ENCODE measurements around the gene MAD1L1. TPM values are rescaled to one million over a fixed set of nuclear protein-coding genes. Genes with fewer than 3 reads are reported as not detected.

Gene MAD1L1
- total and polyA plus RNA-seq, 2 of the 8 experiments (the other 6 are each of a cell fraction or from before 2014, with no cell fraction given), result 40.4 to 44.6 TPM

- TF ChIP-seq, protein P1, sequence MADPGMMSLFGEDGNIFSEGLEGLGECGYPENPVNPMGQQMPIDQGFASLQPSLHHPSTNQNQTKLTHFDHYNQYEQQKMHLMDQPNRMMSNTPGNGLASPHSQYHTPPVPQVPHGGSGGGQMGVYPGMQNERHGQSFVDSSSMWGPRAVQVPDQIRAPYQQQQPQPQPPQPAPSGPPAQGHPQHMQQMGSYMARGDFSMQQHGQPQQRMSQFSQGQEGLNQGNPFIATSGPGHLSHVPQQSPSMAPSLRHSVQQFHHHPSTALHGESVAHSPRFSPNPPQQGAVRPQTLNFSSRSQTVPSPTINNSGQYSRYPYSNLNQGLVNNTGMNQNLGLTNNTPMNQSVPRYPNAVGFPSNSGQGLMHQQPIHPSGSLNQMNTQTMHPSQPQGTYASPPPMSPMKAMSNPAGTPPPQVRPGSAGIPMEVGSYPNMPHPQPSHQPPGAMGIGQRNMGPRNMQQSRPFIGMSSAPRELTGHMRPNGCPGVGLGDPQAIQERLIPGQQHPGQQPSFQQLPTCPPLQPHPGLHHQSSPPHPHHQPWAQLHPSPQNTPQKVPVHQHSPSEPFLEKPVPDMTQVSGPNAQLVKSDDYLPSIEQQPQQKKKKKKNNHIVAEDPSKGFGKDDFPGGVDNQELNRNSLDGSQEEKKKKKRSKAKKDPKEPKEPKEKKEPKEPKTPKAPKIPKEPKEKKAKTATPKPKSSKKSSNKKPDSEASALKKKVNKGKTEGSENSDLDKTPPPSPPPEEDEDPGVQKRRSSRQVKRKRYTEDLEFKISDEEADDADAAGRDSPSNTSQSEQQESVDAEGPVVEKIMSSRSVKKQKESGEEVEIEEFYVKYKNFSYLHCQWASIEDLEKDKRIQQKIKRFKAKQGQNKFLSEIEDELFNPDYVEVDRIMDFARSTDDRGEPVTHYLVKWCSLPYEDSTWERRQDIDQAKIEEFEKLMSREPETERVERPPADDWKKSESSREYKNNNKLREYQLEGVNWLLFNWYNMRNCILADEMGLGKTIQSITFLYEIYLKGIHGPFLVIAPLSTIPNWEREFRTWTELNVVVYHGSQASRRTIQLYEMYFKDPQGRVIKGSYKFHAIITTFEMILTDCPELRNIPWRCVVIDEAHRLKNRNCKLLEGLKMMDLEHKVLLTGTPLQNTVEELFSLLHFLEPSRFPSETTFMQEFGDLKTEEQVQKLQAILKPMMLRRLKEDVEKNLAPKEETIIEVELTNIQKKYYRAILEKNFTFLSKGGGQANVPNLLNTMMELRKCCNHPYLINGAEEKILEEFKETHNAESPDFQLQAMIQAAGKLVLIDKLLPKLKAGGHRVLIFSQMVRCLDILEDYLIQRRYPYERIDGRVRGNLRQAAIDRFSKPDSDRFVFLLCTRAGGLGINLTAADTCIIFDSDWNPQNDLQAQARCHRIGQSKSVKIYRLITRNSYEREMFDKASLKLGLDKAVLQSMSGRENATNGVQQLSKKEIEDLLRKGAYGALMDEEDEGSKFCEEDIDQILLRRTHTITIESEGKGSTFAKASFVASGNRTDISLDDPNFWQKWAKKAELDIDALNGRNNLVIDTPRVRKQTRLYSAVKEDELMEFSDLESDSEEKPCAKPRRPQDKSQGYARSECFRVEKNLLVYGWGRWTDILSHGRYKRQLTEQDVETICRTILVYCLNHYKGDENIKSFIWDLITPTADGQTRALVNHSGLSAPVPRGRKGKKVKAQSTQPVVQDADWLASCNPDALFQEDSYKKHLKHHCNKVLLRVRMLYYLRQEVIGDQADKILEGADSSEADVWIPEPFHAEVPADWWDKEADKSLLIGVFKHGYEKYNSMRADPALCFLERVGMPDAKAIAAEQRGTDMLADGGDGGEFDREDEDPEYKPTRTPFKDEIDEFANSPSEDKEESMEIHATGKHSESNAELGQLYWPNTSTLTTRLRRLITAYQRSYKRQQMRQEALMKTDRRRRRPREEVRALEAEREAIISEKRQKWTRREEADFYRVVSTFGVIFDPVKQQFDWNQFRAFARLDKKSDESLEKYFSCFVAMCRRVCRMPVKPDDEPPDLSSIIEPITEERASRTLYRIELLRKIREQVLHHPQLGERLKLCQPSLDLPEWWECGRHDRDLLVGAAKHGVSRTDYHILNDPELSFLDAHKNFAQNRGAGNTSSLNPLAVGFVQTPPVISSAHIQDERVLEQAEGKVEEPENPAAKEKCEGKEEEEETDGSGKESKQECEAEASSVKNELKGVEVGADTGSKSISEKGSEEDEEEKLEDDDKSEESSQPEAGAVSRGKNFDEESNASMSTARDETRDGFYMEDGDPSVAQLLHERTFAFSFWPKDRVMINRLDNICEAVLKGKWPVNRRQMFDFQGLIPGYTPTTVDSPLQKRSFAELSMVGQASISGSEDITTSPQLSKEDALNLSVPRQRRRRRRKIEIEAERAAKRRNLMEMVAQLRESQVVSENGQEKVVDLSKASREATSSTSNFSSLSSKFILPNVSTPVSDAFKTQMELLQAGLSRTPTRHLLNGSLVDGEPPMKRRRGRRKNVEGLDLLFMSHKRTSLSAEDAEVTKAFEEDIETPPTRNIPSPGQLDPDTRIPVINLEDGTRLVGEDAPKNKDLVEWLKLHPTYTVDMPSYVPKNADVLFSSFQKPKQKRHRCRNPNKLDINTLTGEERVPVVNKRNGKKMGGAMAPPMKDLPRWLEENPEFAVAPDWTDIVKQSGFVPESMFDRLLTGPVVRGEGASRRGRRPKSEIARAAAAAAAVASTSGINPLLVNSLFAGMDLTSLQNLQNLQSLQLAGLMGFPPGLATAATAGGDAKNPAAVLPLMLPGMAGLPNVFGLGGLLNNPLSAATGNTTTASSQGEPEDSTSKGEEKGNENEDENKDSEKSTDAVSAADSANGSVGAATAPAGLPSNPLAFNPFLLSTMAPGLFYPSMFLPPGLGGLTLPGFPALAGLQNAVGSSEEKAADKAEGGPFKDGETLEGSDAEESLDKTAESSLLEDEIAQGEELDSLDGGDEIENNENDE (IDR thresholded peaks at IDR 0.05; ENCODE audit: insufficient replicate concordance, low read length), result no peak
- TF ChIP-seq SRF (IDR thresholded peaks at IDR 0.05; ENCODE audit: low read depth, low read length) (no peak), KDM5A (IDR thresholded peaks at IDR 0.05; ENCODE audit: low read length) (no peak), RBBP5 (IDR thresholded peaks at IDR 0.05; ENCODE audit: borderline replicate concordance, low read depth, low read length) (no peak)
Measured at GRCh38 chr7:2264158-2264557, 31.4 kb upstream of the MAD1L1 start (continued).
